BE2C (cell line): Measurements from ENCODE around the gene RAB1A.

Source experiments
- DNase-seq: peaks from one replicate; pipeline ENCODE4 v3.0.0-alpha.2; 2020
- H3K27me3 ChIP-seq: fragments of 250-450 bp; sonication (Bioruptor Pico); 2 replicates; pipeline ENCODE4 v1.5.1; 2020; ENCODE audit warnings: mild to moderate bottlenecking
- H3K36me3 ChIP-seq: fragments of 250-450 bp; sonication (Bioruptor Pico); 2 replicates; pipeline ENCODE4 v1.5.1; 2020; ENCODE audit warnings: mild to moderate bottlenecking
- H3K4me1 ChIP-seq: fragments of 250-450 bp; sonication (Bioruptor Pico); 2 replicates; pipeline ENCODE4 v1.5.1; 2020
- H3K4me3 ChIP-seq: 2 replicates; pipeline ENCODE4 v1.5.1; 2011; ENCODE audit warnings: low read depth, low read length
- H3K9me3 ChIP-seq: fragments of 250-450 bp; sonication (Bioruptor Pico); 2 replicates; pipeline ENCODE4 v1.5.1; 2020
- CTCF ChIP-seq: IDR thresholded peaks from 2 replicates; pipeline ENCODE4 v1.5.1; 2012; ENCODE audit warnings: mild to moderate bottlenecking, low read depth, low read length

The RAB1A gene

DNA sequence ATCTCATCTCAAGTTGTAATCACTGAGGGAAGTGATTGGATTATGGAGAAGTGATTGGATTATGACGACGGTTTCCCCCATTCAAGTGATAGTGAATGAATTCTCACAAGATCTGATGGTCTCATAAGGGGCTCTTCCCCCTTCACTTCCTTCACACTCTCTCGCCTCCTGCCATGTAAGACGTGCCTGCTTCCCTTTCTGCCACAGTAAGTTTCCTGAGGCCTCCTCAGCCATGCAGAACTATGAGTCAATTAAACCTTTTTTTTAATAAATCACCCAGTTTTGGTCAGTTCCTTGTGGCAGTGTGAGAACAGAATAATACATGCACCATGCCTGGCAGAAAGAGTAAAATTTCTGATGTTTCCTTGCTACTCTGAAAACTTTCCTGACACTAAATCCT is 37.1 kb downstream of the RAB1A start:
- no peaks in the 10 kb centered on the region for H3K36me3 ChIP-seq
- TF ChIP-seq CTCF: no peak

DNA sequence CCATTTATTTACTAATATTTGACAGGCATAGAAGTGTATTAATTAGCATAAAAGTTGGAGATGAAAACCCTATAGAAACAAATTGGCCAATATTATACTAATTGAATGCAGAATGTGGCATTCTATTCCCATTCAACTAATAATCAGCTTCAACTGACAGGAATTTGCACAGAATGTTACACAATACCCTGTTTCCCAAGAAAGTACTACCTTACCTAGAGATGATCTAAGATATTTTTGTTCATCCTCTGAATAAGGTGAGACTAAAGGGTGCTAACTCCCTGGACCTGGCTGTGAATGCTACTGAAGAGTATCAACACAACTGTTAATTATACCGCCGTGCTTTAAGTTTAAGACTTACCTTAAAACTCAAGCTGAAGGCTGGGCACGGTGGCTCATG is 44.8 kb downstream of the RAB1A start:
- Histone ChIP-seq H3K9me3 (no peaks in the 10 kb centered on the region), H3K36me3 (peaks cover 5% of the 10 kb centered on the region; the same call in 1 of the 2 replicates), H3K4me3 (no peak overlapping the region), H3K27me3 (no peaks in the 10 kb centered on the region), H3K4me1 (no peaks in the 10 kb centered on the region)
- no peak for DNase-seq
- TF ChIP-seq CTCF: no peak

More for the DNA sequence above, 37.1 kb downstream of the RAB1A start:
- DNase-seq: no peak
- Histone ChIP-seq H3K4me1 (no peaks in the 10 kb centered on the region), H3K27me3 (no peaks in the 10 kb centered on the region), H3K9me3 (no peaks in the 10 kb centered on the region), H3K4me3 (no peak overlapping the region)

GRCh38 chr2:65081232-65081685 is 48.6 kb downstream of the RAB1A start:
- Histone ChIP-seq H3K27me3 (no peaks in the 10 kb centered on the region), H3K9me3 (no peaks in the 10 kb centered on the region), H3K36me3 (peaks cover 5% of the 10 kb centered on the region; the same call in 1 of the 2 replicates), H3K4me3 (no peak overlapping the region), H3K4me1 (no peaks in the 10 kb centered on the region)
- no peak for TF ChIP-seq CTCF
- no peak for DNase-seq

GRCh38 chr2:65079017-65079416 is 50.9 kb downstream of the RAB1A start:
- no peaks in the 10 kb centered on the region for H3K9me3 ChIP-seq
- no peak overlapping the region for H3K4me3 ChIP-seq
- TF ChIP-seq CTCF: no peak

GRCh38 chr2:65077898-65078297 is 52.0 kb downstream of the RAB1A start:
- Histone ChIP-seq H3K9me3 (no peaks in the 10 kb centered on the region), H3K4me3 (no peak overlapping the region), H3K36me3 (no peaks in the 10 kb centered on the region; the same call in 1 of the 2 replicates), H3K27me3 (no peaks in the 10 kb centered on the region), H3K4me1 (no peaks in the 10 kb centered on the region)
- no peak for DNase-seq
- TF ChIP-seq CTCF: no peak

More at GRCh38 chr2:65079017-65079416, 50.9 kb downstream of the RAB1A start:
- no peaks in the 10 kb centered on the region for H3K27me3 ChIP-seq
- DNase-seq: no peak
- H3K36me3 ChIP-seq: peaks cover 5% of the 10 kb centered on the region; the same call in 1 of the 2 replicates
- H3K4me1 ChIP-seq: no peaks in the 10 kb centered on the region

DNA sequence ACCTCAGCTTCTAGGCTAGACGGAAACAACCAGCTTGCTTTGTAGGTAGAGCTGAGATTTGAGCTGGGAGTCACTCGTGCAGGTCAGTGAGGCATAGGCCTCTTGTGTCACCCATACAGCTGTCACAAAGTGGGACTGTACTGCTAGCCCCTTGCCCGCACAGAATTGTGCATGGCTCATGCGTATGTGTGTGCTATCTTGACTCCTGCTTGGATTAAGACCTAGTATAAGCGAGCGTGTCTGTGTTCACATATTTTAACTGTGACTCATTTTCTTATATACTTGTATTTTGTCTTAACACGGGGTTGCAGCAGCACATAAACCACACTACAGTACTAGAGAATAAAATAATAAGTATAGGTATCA is 53.6 kb downstream of the RAB1A start:
- Histone ChIP-seq H3K9me3 (no peaks in the 10 kb centered on the region), H3K4me3 (no peak overlapping the region), H3K36me3 (peaks cover 14% of the 10 kb centered on the region), H3K27me3 (no peaks in the 10 kb centered on the region), H3K4me1 (no peaks in the 10 kb centered on the region; the same call in 1 of the 2 replicates)
- TF ChIP-seq CTCF: no peak
- DNase-seq: no peak
